GM21423 (cell line): ENCODE results near the gene RSPH10B2.
"Not testable (repeated sequence)": the region's sequence is repeated elsewhere in the genome, so short reads cannot be mapped to it uniquely, and the experiment has no call there.

ENCODE experiments used
- ATAC-seq: cut with Tn5 transposase; IDR thresholded peaks from one replicate; pipeline ENCODE4 v1.9.1; 2021; ENCODE audit warnings: mild to moderate bottlenecking, moderate library complexity; ENCODE audit not compliant: unreplicated experiment

RSPH10B2 gene

DNA sequence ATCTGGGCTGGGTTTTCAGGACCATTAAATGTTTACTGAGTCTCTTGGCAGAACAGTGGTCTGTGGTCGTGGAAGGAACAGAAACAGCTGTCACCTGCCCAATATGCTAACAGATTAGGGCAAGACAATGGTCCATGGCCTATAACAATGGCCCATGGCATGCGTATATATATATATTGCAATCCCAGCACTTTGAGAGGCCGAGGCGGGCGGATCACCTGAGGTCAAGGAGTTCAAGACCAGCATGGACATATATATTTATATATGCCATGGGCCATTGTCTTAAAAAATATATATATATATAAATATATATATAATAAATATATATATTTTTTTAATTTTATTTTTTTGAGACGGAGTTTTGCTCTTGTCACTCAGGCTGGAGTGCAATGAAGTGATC is 27.7 kb downstream of the RSPH10B2 start:
- not testable (repeated sequence) for ATAC-seq

DNA sequence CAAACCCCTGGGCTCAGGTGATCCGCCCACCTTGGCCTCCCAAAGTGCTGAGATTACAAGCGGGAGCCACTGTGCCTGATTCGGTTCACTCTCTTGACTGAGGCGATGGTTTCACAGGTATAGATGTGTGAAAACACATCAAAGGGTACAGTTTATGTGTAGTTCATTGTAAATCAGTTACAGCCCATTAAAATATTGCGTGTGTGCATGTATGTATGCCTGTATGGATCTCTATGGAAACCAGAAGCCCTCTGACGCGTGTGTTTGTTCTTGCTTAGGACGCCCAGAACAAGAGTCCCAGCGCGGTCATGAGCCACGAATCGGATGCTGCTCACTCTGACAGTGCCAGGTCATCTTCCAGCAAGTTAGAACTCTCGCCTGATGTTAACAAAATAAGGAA is 35.5 kb downstream of the RSPH10B2 start:
- ATAC-seq, result not testable (repeated sequence)

DNA sequence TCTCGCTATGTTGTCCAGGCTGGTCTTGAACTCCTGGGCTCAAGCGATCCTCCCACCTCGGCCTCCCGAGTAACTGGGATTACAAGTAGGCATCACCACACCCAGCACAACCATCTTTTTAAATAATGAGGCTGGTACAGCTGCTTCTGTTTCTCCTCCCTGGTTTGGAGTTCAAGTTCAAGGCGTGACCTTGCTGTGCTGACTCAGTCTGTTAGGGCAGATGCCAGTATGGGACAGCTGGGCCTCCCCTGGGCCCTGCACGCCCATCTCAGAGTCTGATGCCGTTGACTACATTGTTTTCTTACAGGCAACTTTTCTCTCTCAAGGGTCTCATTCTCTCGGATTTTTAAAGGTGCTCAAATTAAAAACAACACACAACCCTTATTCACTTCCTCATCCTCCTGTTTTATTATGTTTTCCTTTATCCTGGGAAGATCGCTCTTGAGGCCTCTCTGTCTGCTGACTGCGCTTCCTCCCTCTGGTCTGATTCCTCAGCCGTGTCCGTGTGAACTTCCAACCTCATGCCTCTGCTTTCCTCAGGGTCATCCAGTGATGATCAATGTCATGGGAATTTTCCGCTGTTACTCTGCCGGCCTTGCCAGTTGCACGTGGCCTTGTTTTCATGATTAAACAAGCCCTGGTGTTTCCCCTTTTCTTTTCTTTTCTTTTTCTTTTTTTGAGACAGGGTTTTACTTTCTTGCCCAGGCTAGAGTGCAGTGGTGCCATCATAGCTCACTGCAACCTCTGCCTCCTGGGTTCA is 38.4 kb downstream of the RSPH10B2 start:
- ATAC-seq, result not testable (repeated sequence)

DNA sequence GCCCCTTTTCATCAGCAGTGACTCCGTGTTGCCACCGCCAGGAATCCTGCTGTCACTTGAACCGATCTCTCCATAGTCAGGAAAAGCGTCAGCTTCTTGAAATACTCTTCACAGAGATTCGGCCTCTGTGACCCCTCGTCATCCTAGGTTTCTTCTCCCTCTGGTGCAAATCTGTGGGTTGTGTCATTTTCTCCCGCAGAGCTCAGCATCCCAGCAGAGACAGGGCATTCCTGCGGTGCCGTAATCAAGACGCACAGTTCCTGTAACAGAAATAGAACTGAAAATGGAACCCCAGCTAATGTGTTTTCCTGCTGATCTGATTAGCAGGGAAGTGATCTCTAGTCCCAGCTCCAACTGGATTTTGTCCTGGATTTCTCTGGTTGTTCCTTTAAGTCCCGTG is 40.4 kb downstream of the RSPH10B2 start:
- ATAC-seq, result not testable (repeated sequence)

DNA sequence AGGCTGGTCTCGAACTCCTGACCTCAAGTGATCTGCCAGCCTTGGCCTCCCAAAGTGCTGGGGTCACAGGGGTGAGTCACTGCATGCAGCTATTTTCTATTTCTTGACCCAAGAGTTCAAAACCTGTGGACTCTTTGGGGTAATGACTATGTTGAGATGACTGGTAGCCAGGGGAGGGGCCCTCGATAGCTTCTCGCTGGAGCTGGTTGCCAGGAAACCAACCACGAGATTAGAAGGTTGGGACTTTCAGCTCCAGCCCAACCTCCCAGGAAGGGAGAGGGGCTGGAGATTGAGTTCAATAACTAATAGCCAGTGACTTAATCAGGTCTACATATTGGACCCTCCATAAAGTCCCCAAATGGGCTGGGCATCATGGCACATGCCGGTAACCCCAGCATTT is 43.3 kb downstream of the RSPH10B2 start:
- not testable (repeated sequence) for ATAC-seq

DNA sequence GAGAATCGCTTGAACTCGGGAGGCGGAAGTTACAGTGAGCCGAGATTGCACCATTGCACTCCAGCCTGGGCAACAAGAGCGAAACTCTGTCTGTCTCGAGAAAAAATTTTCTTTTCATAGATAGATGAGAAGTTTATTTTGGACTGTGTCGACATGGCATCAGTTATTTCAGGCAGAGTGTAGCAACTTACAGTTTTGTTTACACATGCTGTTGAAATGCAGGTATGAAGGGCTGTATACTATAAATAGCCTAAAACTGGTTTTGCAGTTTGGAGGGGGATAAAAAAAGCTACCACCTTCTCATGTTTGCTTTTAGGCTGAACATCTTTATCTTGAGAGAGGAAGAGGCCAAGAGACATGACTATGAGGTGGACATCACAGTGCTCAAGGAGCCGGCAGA is 44.1 kb downstream of the RSPH10B2 start:
- ATAC-seq, result not testable (repeated sequence)

DNA sequence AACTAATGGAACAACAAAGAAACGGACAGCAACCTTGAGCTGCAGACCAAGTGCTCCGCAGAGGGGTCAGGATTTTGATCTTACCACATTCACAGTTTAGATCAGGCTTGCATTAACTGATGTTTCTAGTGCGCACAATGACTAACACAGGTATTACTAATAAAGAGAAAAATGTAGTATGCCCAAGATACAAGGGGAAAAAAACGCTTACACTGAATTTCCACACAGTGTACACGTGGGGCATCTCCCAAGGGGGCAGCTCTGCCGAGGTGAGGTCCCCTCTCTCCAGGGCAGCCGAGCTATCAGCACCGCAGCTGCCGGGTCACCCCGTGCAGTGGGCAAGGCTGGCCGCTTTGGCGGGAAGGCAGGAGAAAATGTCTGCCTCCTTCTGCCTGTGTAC is 46.0 kb downstream of the RSPH10B2 start:
- not testable (repeated sequence) for ATAC-seq

DNA sequence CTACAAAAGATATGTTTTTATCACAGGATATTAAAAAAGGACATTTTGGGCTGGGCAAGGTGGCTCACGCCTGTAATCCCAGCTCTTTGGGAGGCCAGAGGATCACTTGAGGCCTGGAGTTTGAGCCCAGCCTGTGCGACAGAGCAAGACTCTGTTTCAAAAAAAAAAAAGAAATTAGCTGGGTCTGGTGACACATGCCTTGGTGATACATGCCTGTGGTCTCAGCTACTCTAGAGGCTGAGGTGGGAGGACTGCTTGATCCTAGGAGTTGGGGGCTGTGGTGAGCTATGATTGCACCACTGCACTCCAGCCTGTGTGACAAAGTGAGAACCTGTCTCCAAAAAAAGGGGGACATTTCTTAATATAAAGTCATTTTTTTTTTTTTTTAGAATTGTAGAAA is 46.4 kb downstream of the RSPH10B2 start:
- ATAC-seq, result not testable (repeated sequence)

DNA sequence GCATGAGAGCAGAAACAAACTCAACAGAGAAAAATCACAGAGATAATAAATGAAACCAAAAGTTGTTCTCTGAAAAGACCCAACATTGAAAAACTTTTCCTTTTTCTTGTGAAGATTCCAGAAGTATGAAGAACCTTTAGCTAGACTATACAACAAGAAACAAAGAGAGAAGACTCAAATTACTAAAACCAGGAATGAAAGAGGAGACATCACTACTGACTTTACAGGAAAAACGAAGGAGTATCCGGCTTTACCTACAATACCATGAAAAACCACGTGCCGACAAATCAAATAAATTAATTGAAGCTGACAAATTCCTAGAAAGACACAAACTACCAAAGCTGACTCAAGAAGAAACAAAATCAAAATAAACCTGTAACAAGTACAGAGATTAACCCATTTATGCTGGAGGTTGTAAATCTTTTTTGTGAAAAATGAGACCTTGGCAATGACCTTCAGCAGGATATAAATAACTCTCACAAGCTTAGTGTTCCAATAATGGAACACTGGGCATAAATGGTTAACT is 53.6 kb downstream of the RSPH10B2 start:
- ATAC-seq, result not testable (repeated sequence)

DNA sequence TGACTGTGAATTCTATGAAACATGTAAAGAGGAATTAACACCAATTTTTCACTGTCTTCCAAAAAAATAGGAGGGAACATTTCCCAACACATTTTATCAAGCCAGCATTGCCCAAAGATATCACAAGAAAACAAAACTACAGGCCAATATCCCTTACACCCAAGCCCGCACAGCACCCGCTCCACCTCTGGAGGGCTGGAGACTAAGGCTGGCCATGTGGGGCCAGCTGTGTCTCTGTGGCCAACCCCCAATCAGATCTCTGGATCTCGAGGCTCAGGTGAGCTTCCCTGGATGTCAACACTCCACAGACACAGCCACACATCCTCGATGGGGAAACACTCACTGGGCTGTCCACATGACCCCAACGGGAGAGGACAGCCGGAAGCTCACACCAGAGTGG is 54.1 kb downstream of the RSPH10B2 start:
- not testable (repeated sequence) for ATAC-seq

DNA sequence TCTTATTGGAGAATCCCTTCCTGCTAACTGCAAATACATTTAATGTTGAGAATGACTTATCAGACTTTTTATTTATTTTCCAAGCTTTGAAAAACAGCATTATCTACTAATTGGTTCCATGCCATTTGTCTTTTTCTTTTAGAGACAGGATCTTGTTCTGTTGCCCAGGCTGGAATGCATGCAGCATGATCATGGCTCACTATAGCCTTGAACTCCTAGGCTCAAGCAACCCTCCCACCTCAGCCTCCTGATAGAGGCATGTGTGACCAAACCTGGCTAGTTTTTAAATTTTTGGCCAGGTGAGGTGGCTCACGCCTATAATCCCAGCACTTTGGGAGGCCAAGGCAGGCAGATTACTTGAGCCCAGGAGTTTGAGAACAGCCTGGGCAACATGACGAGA is 59.1 kb downstream of the RSPH10B2 start:
- not testable (repeated sequence) for ATAC-seq

DNA sequence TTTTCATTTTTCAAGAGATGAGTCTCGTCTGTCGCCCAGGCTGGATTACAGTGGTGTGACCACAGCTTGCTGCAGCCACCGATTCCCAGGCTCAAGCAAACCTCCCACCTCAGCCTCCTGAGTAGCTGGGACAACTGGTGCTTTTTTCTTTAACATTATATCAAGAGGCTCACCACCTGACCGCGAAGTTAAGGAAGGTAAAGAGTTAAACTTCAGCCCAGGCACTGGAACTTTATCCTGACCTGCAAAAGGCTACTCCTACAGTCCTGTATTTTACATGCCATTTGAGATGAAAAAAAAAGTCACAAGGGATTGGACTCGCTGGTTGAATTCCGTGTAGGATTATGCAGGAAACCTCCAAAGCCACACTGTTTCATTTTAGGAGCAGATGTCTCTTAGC is 61.6 kb downstream of the RSPH10B2 start:
- ATAC-seq, result not testable (repeated sequence)

DNA sequence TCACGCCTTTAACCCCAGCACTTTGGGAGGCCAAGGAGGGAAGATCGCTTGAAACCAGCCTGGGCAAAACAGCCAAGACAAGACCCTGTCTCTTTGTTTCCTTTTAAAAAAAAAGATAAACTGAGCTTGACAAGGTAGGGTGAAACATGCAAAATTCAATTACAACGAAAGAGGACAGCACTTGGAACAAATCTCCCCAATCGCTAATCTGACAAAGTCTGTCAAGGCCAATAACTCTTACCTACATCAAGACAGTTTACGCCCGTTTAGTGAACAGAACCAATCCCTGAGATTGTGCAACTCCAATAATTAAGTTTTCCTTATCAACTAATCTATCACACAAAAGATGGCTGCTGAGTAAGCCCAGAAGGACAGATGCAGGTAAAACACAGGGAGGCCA is 67.7 kb downstream of the RSPH10B2 start:
- not testable (repeated sequence) for ATAC-seq

DNA sequence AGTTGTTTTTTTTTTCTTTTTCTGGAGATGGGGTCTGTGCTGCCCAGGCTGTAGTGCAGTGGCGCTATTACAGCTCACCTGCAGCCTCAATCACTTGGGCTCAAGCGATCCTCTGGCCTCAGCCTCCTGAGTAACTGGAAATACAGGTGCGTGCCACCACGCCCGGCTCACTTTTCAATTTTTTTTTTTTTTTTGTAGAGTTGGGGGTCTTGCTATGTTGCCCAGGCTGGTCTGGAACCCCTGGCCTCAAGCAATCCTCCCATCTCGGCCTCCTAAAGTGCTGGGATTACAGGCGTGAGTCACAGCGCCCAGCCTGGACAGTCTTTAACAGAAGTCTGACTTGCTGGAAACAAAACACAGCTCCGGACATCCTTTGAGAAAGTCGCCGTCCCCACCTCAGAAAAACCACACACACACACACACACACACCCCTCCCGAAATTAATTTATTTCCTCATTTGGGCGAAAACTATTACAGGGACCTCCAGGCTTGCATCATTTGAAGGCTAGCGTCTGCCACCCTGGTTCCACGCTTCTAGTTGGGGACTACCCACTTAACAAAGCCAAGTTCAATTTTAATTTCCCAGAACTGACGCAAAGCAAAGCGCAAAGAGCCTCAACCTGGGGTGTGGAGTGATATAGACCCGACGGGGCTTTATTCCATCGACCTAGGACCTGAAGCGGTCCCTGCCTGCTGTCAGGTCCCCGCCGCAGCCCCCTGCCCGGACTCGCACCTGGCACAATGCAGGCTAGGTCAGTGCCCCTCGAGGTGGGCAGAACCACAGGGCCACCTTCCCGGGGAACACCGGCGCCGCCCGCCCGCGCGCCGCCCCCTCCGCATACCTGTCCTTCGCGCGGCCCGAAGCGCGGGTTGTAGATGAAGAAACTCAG is 71.6 kb downstream of the RSPH10B2 start:
- peak; percentile 44 for ATAC-seq

DNA sequence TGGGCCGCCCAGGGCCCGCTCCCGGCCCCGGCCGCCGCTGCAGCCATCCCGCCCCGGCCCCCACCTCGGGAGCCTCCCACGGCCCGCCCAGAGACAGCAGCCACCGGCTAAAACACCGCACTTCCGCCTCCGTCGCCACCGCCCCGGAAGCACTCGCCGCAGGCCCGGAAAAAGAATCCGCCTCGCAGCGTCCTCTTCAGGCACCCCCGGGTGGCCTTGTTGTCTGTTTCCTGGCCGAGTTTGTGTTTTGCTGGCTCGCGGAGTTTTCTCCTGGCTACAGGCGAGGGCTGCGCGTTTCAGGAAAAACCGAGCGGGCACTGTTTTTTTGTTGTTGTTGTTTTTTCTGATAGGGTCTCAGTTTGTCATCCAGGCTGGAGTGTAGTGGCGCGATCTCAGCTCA is 72.2 kb downstream of the RSPH10B2 start, which contains the start of gene CCZ1B:
TSS of gene CCZ1B (minus strand) at position 125 of the 400 bp plus-strand sequence. CDS start at position 47, 78 bp downstream.
- ATAC-seq, result peak; percentile 99

DNA sequence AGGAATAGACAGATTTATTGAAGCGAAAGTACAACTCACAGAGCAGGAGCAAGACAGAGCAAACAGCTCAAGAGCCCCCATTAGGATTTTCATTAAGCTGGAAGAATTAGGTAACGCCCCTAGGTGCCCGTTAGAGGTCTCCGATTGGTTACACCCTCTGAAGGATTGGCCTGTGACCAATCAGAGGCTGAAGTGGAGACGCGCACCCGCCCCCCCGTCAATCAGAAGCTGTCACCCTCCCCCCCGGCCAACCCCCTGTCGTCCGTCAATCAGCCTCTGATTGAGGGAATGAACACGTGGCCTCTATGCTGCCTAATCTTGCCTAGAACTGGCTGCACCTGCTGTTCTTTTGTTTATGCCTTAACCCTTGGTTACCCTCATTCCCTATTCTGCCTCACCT is 73.3 kb downstream of the RSPH10B2 start:
- not testable (repeated sequence) for ATAC-seq

DNA sequence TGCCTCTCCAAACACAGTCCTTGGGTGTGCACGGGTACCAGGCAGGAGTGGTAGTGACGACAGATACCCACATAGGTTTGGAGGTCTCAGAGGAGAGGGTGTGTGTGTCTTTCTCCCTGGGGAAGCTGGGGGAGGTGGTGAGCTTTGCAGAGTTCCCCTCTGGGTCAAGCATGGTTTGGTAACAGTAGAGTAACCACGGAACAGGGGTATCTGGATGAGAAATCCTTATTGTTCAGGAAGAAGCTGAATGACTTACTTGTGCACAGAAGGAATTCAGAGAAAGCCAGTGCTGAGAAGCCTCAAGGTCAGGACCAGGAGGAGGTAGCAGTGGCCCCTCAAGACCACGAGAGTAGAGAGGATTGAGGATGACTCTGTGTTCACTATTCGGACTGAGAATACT is 75.7 kb downstream of the RSPH10B2 start:
- ATAC-seq, result not testable (repeated sequence)

DNA sequence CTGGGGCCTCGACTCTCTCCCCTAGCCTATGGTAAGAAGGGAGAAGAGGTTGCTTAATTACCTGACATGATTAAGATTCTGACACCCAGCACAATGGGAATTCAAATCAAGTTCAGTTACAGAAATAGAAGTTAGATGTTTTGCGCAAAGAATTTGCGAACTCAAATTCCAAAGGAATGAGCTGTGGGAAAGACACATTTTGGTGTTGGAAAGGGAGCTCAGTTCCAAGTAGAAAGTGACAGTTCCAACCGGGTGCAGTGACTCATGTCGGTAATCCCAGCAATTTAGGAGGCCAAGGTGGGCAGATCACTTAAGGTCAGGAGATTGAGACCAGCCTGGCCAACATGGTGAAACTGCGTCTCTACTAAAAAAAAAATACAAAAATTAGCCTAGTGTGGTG is 76.1 kb downstream of the RSPH10B2 start:
- not testable (repeated sequence) for ATAC-seq

DNA sequence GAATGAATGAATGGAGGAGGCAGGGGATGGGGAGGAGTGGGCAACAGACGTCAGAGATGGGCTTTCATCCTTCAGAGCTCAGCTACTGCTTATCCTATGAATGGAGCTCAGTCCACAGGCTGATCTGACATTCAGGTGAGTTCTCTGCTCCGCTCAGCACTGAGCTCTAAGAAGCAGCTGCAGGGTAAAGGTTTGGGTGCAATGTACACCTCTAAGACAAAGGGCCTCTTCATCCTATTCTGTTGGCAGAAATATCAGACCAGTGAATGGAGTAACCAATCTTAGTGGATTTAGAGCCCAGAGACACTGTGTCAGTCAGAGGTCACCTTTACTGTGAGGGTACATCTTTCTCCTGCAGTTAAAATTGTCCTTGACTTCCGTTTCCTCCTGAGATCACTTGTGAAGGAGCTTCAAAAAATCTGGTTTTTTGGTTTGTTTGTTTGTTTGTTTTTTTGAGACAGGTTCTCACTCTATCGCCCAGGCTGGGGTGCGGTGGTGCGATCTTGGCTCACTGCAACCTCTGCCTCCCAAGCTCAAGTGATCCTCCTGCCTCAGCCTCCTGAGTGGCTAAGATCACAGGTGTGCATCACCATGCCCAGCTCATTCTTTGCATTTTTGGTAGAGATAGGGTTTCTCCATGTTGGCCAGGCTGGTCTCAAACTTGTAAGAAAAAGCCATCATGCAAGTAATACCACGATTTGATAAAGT is 77.3 kb downstream of the RSPH10B2 start:
- no peak for ATAC-seq

DNA sequence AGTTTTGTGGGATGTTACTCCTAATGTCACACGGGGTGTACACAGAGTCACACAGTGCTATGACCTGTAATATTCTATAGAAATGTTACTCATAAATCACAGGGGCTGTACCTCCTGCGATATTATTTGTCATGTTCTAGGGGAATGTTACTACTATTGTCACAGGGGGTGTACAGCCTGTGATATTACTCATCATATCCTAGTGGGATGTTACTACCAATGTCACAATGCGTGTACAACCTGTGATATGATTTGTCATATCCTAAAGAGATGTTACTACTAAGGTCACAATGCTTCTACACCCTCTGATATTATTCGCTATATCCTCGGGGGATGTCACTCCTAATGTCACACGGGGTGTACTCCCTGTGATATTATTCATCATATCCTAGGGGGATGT is 79.7 kb downstream of the RSPH10B2 start:
- no peak for ATAC-seq

DNA sequence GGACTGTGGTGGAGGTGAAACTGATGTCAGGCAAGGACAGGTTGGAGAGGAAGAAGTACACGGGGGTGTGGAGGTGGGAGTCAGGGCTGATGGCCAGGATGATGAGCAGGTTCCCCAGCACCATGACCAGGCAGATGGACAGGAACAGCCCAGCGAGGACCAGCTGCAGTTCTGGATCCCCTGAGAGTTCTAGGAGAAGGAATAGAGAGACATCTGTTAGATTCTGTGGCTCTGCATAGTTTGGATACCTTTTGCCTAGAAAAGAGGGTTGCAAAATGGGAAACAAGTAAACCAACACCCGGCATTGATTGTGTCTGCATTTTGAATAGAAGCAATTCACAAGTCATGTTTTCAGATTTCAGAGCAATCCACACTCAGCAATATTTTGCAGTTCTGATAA is 81.6 kb downstream of the RSPH10B2 start:
- ATAC-seq, result not testable (repeated sequence)
